Effector CD8-positive, alpha-beta T cell (primary cell): ENCODE data around the gene USP46.

Experiments used
- DNase-seq: peaks from one replicate; lab custom pipeline; 2025; lab: John Stamatoyannopoulos, UW

The USP46 gene

DNA sequence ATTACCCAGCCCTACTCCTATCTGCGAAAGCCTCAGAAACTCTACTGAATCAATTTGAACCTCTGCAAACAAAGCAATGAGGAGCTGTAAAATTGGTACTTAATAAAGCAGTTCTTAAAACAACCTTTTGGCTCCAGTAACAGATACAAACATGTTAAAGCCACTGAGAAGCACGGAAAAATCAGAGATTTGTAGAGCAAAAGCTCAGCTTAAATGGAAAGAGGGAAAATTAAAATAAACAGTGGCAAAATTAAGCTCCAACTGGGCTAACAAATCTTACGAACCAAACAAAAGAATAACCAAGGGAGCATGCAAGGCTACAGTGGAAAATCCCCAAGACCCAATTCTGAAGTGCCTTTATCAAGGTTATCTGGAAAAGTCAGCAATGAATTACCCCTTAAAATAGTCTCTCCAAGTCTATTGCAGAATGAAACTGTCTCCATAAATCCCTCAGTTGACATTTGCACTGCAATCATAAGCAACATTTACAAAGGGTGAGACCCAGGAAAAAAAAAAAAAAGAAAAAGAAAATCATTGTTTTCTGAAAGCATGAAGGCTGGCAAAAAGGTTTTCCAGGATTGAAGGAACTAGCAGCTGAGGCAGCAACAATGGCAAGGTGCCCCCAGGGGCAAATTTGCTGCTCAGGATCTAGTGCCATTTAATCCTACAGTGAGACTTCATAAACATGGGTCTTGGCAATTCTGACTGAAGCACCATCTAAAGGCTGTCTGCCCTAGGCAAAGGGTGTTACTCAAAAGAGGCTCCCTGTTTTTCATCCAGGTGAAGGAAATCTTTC lies 40.1 kb downstream of the USP46 start:
- no peak for DNase-seq

DNA sequence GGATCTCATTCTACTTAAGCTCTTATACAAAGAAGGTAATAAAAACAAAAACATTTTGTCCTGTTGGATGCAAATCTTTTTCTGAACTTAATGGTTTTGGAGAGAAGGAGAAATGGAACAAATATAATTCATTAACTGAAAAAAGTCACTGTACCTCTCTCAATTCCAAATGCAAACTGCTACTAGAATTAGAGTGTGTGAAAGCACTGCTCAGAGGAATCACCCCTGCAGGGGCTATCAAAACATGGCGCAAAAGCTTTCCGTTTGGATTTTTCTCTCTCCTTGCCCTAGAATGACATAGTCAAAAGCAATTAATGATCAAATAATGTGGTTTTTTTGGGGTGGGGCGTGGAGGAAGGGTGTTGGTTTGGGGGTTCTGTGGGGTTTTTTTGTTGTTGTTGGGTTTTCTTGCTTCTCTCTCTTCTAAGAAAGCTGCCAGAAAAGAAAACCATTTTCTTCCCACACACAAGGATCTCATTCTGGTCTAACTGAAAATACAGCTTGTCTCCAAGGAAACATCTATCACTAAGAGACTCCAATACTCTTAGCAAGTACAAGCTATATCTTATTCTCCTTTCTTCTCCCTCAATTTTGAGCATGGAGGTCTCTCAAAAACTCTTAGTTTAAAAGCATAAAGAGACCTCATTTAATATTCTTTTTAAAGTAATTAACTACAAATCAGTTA lies 41.6 kb downstream of the USP46 start:
- DNase-seq = no peak

DNA sequence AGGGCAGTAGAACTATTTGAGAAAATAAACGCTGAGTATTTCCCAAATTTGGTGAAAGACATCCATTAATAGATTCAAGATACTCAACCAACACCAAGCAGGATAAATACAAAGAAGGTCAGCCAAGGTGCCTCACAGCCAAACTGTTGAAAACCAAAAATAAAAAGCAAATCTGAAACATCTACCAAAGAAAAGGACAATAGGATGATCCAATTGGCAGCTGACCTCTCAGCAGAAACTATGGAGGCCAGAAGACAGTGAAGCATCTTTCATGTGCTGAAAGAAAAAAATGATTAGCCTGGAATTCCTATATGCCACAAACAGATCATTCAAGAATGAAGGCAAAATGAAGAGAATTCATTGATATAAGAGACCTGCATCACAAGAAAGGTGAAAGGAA lies 44.9 kb downstream of the USP46 start:
- no peak for DNase-seq

DNA sequence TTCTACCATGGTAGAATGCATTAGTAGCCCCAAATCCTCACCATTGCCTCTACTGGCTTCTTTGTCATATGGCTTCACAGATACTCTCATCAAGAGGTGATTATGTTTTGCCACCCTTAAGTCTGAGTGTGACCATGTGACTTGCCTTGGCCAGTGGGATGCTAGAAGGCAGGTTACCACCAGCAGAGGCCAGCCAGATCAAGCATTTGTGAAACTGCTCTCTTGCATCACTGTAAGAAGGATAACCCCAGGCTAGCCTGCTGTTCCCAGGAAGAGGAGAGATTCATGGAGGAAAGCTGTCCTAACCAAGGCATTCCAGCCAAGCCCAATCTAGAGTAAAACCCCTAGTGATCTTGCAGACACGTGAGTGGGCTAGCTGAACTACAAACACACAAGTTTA lies 46.8 kb downstream of the USP46 start:
- DNase-seq = no peak

DNA sequence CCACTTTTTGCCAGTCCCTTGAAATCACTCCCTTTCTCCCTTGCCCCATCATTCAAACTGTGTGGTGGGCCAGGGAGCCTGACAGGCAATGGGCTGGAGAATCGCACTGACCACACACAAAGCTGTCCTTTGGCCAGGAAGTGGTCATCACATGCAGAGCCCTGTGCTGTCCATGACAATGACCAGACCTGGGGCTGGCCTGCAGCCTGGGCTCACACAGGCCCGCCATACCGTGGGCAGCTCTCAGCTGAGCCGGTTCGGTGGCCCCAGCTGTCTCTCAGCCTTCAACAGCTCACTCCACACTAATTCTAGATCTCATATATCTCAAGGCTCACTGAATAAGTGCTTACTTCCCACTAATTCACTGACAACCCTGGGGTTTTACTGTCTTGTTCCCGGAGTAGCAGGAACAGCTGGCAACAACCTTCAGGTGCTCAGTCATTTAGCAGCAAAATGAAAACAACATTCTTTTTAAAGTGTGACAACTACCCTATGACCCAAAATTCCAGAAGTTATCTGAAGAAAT lies 48.0 kb downstream of the USP46 start:
- DNase-seq = no peak

DNA sequence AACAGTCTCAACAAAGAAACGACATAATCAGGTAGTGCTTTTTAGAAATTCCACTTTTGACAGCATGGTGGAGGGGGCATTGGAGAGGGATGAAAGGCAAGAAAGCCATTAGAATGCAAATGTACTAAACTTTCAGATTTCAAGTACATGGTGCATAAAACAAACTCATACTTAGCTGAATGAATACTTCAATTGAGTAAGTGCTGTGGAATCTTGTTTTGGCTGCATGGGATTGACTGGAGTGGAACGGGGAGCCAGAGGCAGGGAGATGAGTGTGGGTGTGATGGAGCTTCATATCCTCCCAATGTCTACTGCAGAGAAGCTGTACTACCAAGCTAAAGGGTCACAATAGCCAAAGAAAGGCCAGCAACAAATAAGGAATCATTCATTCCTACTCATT lies 52.4 kb downstream of the USP46 start:
- no peak for DNase-seq

DNA sequence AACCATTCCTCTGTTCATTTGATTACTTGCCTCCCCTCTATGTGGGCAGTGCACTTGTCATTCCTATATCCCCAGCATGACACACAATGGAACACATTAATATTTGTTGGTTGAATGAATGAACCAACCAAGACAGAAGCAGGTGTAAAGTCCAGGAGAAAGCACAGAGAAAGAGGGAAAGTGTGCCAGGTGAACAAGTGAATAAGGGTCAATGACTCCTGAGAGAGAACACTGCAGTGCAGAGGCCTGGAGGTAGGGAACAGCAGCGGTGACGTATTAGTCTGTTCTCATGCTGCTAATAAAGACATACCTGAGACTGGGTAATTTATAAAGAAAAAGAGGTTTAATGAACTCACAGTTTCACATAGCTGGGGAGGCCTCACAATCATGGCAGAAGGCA lies 53.1 kb downstream of the USP46 start:
- DNase-seq = no peak

DNA sequence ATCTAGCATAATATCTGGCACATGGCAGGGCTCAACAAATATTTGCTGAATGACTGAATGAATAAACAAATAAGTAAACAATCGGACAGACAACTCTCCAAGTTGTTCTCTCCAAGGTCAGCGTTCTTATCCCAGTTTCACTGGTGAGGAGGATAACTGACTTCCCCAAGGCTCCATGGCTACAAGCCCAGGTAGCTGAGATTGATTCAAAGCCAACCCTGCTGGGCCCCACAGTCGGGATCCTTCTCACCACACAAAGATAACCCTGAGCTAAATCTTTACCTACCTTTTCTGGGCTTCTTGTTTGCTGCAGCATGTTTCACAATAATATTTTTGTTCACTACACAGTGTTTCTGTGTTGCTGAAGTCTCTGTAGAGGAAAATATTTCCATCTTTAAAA lies 54.9 kb downstream of the USP46 start:
- no peak for DNase-seq

DNA sequence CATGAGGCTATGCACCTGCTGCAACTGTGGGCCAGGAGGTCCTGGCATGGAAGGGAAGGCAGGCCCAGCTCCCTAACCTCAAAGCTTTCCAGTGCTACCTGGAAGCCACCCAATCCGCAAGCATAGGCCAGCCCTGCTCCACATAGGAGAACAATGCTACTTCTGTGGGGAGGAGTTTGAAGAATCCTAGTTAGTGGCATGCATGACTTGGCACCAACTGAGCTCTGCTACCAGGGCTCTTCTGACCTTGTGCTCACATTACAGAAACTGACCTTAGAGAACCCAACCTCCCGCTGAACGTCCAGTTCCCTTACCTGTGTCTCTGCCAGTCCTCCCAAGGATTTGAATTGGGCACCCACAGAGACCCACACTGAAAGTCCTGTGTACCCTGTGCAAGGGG lies 58.8 kb downstream of the USP46 start:
- DNase-seq = no peak

DNA sequence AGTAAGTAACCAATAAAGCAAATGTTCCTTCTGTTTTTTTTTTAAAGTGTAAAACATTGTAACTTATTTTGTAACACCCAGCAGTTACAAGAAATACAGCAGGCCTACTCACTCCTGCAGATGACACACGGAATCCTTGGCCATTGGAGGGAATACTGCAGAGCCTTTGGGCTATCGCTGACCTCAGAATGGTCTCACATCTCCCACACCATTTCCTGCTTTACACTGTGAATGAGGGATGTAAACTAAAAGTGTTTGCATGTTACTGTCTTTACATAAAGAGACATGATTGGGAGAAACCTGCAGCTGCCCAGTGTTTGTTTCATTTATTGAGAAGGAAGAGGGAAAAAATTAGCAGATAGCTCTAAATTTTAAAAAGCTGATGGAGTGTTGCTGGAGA lies 64.1 kb downstream of the USP46 start:
- DNase-seq = no peak

DNA sequence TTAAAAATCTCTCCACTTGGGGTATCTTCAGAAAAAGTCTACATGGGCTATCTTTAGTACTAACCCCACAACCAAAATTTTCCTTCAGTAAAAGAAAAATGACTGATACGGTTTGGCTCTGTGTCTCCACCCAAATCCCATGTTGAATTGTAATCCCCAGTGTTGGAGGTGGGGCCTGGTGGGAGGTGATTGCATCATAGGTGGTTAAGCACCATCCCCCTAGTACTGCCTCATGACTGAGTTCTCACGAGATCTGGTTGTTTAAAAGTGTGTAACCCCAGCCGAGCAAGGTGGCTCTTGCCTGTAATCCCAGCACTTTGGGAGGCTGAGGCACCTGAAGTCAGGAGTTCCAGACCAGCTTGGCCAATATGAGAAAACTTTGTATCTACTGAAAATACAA lies 66.8 kb downstream of the USP46 start:
- no peak for DNase-seq

DNA sequence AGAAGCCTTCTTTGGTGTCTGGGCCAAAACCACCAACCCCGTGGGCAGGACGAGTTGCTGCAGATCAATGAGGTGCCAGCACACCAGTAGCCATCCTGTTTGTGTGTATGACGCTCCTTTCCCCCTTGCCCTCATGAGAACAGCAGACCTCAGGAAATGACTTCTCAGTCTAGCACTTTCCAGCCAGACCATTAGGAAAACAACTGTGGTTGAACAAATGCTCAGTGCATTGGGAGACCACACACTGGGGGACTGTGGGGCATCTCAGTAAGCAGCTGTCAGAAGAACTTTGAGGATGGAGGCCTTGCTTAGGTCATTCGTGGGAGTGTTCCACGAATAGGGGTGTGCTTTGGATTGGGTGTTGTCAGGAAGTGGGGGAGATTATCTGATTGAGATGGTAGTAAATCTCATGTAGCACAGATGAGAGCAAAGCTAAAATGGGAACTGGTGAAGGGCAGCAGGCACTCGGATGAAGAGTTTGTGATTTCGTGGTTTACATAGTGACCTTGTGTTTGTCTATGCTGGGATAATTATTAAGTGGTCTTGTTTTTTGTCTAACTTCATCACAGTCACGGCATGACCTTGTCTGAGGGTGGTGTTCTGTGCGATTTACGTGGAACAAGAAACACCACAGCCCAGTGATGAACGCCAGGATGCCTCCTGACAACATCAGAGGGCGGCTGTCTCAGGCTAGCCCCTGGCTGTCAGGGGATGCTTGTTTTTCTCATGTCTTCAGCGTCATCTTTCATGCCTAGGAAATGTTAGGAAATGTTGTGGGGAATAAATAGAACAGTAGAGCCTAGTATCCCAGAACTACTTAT lies 70.1 kb downstream of the USP46 start:
- DNase-seq = no peak

DNA sequence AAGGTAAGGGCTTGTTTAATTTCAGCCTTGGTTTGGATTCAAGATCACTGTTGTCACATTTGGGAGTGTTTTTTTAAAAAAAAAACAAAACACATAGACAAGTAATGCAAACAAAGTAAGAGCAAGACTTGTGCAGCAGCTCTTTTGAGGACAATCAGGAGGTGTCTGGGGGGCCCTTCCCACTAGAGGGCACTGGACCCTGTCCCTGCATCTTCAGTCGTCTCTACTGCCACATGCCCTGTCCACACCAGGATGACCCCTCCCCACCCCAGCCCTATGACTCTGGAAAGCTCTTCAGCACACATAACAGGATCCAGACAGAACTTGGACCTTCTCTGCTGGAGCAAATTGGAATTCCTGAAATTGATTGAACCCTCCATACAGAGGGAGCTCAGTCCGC lies 71.0 kb downstream of the USP46 start:
- DNase-seq = no peak

DNA sequence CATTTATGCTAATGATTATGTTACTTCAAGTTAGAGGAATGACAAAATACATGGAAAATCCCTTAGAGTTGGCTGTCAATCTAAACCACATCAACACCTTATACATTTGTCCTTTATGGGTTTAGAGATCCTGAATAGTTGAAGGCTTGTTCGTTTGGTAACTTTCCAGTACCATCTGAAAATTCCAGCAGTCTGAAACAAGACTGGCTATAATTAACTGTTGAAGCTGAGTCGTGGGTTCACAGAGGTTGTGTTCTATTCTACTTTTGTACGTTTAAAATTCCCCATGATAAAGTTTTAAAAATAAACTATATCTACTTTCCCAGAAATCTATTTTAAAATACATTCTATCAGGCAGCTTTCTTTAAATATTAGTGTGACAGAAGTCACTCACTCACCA lies 73.0 kb downstream of the USP46 start:
- no peak for DNase-seq

DNA sequence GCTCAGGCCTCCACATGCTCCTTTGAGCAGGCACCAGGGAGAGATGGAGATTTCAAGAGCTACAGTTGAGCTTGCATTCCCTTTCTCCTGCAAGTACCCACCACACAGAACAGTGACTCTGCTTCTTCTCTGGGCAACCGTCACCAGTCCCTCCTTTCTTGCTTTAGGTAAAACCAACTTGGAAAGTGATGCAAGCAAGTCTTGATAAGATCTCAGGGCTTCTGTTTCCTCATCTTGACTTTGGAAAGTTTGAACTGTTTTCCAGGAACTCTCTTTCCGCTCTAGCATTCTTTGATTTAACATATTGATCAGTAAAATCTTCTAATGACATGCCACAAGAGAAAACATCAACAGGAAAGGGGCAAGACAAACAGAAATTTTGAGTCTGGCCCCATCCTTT lies 73.7 kb downstream of the USP46 start:
- DNase-seq = no peak

DNA sequence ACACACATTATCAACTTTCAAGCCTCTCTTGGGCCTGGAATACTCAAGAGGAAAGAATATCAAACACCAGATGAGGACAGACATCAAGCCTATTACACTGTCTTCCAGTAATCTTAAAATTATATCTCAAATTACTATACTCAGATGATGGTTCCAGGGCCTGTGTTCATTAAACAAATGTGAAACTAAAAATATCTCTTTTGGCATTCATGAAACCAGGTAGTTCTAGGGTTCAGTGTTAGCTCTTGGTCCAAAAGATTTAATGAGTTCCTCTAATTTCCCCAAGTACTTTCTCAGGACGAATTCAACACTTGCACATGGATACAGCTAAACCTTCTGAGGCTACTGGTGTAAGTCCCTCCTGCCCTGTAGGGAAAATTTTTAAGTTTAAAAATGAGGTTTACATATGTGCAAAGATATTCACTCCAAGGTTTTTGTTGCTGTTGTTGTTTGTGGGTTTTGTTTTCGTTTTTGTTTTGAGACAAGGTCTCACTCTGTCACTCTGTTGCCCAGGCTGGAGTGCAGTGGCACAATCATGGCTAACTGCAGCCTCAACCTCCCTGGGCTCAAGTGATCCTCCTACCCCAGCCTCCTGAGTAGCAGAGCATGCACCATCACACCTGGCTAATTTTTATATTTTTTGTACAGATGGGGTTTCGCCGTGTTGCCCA lies 79.4 kb downstream of the USP46 start:
- DNase-seq = no peak

DNA sequence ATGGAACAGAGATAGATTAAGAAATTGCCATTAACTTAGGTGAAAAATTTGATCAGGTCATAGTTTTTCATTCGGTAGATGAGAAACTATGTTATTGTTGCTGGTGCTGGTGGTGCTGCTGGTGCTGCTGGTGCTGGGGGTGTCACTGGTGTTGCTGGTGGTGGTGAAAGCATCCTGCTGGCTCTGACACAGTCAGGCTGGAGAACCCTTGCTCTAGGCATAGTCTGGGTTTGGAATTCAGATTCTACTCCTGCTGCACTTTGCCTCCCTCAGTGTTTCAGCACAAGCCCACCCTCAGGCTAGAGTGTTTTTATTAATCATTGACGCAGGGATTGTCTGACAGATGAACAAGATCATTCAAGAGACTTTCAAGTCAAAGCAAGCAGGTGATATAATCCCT lies 80.2 kb downstream of the USP46 start:
- no peak for DNase-seq

DNA sequence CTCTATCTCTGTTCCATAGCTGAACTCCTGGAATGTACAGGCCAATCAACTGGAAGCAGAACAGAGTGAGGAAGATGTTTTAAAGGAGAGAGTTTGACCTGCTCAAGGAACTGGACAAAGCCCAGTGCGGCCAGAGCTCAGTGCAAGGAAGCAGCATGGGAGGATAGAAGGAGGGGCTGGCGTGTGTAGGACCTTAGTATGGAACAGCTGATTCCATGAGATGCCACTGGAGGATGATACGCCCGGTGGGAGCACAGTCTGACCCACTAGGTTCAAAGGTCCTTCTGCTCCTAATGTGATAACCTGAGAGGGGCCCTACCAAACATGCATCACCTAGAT lies 81.5 kb downstream of the USP46 start:
- no peak for DNase-seq

DNA sequence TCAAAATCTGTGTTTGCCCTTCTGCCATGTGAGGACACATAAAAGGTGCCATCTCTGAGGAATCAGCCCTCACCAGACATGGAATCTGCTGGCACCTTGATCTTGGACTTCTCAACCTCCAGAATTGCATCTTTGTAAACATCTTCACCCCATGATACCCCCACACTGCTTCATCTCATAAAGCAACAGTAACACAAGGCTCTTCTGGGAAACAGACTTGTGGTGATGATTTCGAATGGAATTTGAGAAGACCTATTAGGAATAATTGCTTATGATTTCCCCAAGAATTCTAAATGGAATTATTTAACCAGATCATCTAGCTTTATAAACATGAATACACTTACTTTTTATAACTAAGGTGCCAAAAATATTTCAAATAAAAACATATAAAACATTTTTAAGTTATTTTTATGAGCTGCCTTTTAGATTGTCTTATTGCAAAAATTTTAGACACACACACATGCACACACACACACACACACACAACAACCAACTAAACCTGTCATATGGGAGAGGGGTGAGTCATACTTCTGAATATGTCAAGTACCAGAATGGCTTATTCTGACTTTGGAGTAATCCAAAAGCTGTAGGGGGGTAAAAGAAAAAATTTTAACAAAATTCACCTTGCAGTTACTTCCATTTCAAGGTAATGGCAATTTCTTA lies 82.0 kb downstream of the USP46 start:
- DNase-seq = no peak

DNA sequence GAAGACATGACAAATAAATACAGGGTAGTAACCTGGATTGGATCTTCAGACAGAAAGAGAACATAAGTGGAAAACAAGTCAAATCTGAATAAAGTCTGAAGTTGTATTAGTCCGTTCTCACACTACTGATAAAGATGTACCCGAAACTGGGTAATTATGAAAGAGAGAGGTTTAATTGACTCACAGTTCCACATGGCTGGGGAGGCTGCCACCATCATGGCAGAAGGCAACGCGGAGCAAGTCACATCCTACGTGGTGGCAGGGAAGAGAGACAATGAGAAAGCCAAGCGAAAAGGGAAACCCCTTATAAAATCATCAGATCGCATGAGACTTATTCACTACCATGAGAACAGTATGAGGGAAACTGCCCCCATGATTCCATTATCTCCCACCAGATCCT lies 82.8 kb downstream of the USP46 start:
- no peak for DNase-seq

DNA sequence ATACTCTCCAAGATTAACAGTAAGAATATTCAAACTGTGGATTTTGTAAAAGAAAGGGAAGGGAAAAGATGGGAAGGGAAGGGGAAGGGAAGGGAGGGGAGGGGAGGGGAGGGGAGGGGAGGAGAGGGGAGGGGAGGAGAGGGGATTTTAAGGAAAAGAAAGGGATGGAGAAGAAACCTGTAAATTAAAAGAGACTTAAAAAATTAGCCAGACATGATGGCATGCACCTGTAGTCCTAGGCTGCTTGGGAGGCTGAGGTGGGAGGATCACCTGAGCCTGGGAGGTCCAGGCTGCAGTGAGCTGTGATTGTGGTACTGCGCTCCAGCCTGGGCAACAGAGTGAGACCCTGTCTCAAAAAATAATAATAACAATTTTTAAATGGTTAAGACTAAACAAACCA lies 83.7 kb downstream of the USP46 start:
- no peak for DNase-seq

DNA sequence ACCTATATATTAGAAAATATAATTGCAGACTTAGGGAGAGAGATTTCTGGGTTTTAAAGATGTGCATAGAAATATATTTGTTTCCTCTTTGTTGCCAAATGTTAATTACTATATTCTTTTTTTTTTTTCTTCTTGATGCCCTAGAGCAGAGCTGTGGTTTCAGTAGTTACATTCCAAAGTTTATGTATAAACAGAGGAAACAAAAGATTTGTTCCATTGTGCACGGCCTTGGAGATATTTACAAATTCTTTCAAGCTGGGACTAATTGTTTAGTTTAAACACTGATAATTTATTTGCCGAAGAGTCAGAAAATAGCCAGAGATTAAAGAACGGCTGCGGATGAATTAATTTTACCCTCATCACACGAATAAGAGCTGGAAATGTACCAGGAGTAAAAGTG lies 85.1 kb downstream of the USP46 start:
- no peak for DNase-seq
